SK-N-MC (cell line): Measurements from ENCODE around the gene TTI1.

ENCODE experiments used
- EZH2 ChIP-seq: fragments of 200-600 bp; sonication (generic); IDR thresholded peaks from one replicate; pipeline ENCODE4 v1.6.1; 2017; ENCODE audit warnings: antibody characterized with exemption
- FOXP2 ChIP-seq: optimal IDR thresholded peaks from 2 replicates; pipeline ENCODE3; 2011; ENCODE audit warnings: mild to moderate bottlenecking, moderate library complexity; ENCODE audit not compliant: insufficient read depth; ENCODE audit errors: extremely low read length, control extremely low read depth
- POLR2AphosphoS5 ChIP-seq: IDR thresholded peaks from 2 replicates; pipeline ENCODE4 v1.6.1; 2012; ENCODE audit warnings: mild to moderate bottlenecking, low read depth, low read length, borderline replicate concordance

DNA sequence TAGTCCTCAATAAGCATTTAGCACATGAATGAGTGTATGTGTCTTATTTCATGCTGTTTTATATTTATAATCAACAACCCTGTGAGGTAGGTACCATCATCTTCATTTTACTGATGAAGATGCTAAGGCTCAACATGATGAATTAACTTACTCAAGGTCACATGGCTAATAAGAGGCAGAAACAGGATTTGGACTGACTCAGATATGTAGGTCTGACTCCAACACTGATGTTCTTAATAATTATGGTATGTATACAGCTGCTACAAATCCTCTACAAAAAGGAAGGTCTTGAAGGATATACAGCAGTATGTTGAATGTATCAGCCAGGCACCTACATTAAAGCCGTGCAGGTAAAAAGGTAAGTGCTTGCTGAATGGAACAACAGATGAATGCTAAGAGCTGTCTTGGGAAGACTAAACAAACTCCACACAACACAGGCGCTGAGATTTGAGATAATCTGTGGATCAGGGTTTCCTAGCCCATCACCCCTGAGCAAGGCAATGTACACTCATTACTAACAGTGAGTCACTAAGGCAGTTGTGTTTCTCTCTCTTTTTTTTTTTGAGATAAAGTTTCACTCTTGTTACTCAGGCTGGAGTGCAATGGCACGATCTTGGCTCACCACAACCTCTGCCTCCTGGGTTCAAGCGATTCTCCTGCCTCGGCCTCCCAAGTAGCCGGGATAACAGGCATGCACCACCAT lies 31.9 kb downstream of the TTI1 start:
- TF ChIP-seq EZH2 (no peak), POLR2AphosphoS5 (no peak), FOXP2 (no peak)
